HG03439 (cell line): ENCODE results near the gene GRK5.

ENCODE experiments used
- ATAC-seq: cut with Tn5 transposase; IDR thresholded peaks from one replicate; pipeline ENCODE4 v1.9.1; 2021; ENCODE audit warnings: mild to moderate bottlenecking, moderate library complexity; ENCODE audit not compliant: unreplicated experiment

GRK5 gene

DNA sequence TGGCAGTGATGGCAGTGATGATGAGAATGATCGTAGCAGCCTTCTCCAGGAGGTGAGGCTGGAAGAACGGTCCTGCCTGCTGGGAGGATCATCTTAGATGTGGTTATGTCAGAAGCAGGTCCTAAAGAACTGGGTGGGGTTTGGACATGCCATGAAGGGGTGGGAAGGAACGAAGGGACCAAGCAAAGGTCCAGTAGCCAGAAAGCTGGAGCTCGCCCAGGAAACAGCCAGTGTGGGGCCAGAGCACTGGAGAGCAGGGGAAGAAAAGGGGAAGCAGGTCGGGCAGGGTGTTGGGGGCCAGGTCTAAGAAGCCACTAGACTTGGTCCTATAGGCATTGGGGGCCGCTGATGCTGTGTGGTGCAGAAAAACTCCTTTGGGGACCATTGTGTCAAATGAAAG lies 207.8 kb downstream of the GRK5 start:
- ATAC-seq, result no peak

DNA sequence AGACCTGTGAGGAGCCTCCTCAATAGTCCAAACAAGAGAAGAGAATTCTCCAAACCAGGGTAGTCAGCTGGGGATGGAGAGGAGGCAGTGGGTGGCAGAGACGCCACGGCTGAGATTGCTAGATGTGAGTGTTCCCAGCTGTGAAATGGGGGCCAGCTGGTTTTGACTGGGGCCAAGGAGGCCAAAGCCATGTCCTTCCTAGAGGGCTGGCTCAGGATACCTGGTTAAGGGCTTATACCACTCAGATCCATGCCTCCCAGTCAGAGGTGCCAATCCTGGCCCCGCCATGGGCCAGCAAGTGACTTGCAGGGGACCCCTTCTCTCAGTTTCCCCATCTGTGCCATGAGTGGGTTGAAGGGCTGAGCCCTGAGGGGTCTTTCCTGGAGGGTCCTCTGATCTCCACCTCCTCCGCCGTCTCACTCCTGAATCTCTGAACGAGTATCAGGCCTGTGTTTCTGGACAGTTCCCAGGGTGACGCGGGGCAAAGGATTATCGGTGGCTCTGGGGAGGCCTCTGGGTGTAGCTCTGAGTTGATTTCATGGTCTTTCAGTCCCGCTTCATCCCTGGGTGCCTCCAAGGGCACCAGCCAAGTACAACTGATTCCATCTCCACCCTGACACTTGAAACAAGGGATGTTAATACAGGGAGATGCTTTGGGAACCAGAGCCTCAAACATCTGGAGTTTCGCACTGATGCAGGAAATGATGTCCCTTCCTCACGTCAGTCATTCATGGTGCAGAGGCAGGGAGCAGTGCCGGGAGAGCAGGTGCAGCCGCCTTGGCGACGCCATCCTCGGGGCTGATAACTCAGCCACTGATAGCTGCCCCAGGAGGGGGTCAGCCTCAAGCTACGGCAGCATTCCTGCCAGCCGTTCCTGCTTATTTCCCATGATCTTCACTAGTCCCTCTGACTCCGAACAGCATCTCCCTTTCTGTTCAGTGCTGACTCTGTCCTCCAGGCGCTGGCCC lies 208.4 kb downstream of the GRK5 start:
- ATAC-seq, result no peak

DNA sequence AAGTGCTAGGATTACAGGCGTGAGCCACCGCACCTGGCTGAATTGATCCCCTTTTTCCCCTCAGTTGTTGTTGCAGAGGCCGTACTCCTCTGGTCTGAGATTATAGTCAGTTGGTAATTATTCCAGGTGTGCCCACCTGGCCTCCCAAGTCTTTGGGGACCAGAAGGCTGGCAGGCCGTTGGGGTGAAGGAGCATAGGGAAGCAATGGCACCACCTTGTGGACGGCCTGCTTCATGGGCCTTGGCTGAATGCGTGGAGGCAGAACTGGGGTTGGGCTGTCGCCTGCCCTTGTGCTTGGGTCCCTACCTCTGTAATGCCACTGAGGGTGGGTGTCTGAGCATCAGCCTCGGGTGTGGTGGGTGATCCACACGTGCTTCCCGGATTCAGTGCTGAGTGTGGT lies 209.5 kb downstream of the GRK5 start:
- ATAC-seq, result no peak

DNA sequence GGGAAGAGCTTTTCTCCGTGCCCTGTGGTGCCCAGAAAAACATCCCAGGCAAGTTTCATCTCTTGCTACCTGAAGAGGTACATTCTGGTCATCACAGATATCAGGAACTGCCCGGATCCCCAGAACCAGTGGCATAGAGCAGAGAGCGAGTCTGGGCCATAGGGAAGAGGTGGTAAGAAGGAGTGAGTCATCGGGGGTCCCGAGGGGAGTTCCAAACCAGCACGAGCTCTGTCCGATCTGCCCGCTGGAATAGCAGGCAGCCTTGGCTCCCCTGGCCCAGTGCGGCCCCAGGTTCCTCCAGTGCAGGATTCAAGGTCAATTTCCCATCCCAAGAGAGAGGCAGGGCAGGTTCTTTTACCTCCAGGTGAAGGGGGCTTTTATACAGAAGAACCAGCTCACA lies 210.5 kb downstream of the GRK5 start:
- no peak for ATAC-seq

DNA sequence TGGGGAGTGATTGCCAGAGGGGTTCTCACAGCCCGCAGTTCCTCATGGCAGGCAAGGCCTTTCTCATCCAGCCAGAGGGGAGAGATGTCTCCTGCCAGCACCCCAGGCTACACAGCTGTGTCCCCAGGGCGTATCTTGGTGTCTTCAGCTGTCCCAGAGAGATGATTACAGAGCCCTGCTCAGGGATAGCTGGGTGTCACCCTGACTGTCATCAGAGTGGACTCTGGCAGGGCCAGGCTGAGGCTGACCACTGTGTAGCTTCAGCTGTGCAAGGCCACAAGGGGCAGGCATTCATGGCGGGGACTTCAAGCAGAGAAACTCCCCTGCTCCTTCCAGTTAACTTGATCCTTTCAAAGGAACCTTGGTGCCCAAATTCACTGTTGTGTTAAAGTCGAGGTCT lies 211.0 kb downstream of the GRK5 start:
- ATAC-seq, result no peak

DNA sequence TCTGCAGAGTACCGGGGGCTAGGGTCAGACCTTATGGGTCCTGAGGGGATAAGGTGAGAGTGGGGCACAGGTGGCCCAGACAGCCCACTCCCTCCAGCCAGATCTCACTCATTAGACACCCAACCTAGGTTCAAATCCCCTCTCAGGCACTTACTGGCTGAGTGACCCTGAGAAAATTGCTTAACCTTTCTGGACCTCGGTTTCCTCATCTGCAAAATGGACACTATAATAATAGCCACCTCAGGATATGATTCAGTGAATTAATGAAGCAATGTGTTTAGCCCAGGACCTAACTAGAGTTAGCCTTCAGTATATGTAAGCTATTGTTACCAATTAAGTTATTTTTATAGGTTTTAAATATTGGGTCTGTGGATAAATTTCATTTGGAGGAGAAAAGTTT lies 212.6 kb downstream of the GRK5 start:
- no peak for ATAC-seq

DNA sequence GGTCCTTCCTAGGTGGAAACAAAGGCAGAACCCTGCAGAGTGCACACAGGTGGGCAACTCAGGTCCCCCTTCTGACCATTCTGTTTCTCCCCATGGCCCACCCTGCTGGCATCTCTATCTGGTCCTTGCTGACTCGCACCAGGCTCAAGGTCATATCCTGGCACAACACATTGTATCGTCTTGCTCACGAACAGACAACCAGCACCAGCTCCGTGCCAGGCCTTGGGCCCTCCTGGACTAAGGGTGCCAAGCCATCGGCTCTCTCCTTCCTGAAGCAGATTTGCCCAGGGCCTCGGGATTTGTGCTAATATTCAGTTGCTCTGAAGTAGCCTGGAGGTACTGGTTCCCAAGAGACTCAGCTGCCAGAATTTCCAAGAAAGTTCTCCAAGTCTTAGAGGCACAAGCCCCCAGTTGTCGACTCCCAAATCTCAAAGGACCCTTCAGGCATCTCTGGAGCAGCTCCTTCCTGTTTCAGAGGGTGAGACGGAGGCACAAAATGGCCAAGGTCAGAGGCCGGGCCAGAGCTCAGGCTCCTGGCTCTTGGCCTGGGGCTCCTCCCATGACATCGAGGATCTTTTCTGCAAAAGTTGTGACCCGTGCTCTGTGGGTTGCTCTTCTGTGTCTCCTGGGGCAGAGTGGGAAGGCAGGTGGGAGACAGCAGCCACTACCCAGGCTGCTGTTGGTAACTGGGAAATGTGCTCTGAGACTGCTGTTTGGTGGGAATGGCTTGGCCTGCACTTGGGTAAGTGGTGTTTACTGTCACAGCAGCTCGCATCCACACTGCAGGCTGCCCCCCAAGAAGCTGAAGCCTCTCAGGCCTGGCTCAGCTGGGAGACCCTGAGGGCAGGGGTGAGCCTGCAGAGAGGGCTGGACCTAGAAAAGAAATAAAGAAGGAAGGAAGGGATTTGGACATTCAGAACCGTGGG lies 213.8 kb downstream of the GRK5 start:
- no peak for ATAC-seq

DNA sequence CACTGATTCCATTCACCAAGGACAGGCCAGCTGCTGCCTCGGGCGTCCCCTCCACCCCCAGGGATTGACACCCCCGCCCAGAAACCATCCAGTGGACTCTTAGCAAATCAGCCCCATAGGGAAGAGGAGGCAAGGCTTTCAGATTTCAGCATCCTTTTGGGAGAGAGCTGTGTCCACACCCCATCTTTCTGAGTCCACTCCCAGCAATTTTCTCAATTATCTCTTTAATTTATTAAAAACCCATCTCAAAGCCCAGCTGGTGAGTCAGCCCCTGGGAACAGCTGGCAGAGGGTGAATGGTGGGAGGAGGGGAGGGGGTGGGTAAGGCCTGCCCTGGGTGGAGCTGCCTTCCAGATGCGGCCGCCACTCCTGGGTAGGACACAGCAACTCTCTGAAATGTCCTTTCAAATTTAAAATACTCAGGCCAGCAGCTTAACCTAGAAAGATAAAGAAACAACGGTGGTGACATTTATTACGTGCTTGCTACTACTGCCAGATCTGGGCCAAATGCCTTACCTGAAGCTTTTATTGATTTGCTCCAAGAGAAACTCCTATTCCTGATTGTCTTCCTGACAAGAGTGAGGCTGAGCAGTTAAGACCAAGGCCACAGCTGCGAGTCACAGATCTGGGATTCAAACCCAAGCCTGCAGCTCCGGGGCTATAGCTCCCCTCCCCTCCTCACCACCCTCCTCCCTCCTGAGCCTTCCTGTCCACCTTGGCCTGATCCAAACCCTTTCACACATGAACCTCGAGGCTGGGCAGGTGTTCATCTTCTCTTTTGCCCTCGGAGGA lies 214.7 kb downstream of the GRK5 start:
- no peak for ATAC-seq

DNA sequence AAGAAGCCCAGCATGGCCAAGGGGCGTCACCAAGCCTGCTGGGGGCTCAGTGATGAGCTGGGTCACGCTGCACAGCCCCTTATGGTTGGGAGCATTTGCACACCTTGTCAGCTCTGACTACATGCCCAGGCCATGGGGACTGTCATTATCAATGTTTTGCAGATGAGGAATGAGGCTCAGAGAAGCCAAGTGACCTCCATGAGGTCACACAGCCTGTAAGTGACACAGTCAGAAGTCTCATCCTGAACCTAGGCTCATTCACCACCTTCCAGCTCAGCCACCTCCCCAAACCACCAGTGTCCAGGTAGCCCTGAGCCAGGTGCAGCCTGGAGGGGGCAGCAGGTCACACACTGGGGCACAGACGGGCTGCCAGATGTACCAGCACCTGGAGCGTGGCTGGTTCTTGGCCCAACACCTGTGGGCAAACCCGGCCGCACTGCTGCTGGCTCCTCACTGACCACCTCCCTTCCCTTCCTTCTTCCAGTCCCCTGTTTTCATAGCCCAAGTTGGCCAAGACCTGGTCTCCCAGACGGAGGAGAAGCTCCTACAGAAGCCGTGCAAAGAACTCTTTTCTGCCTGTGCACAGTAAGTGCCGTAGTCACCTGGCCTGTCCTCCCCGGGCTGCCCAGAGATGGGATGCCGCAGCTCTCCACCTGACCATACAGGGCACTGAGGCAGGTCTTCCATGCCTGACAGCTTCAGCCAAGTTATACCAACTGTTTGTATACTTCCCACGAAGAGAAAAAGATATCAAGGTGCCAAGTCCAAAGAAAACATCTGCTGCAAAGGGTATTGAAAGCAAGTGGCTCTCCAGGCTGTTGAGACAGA lies 215.5 kb downstream of the GRK5 start:
- no peak for ATAC-seq

DNA sequence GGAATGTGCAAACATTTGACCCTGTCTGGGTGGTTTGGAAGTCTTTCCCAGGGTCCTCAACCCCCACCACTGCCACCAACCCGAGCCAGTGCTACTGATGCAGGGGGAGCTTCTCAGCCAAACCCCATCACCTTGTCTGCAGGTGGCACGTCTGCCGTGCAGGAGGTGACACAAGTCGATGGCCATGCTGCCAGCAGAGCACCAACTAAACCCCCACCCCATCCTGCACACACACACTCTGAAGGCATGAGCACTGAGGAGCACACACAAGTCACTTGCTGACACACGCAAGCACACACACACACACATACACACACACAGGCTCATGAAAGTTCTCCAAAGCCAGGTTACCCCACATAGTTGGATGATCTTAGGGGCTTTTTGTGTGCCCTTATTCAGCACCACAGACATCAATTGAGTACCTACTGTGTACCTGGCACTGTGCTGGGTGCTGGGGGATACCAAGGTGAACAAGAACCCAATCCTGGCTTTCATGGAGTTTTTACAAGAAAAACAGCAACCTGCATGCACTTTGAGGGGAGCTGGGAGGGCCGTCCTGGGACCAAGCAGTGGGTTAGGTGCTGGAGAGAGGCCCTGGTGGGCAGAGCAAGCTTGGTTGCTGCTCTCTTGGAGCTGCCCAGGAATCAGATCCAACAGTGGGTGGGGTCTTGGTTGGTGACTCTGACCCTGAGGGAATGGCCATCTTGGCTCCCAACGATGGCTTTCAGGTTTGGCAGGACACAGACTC lies 216.3 kb downstream of the GRK5 start:
- ATAC-seq, result no peak

DNA sequence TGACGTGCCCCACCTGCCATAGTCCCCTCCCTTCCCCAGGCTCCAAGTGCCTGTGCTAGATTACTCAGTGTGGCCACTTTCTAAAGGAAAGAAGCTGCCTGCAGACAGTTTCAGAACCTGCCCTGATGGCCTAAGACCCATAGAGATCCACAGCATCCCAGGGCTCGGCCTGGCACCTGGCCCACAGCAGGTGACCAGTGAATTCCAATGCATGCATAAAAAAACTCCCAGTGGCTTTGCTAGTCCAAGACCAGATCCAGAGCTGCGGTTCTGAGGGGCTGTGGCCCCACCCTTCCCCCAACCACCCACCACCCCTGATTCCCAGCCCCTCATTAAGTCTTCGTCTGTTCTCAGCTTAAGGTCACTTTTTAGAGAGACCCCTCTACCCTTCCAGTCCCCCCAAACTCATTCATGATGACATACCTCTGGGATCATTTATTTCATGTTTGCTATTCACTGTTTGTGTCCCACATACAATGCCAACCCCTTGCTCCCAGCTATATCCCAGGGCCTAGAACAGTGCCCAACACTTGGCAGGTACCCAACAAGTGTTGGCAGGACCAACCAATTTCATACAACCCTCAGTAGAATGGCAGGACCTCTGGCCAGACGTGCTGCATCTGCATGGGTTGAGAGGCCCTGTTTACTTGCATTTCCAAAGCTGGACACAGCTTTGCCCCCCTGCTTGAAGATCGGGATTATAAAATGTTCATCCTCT lies 217.0 kb downstream of the GRK5 start:
- ATAC-seq, result no peak

DNA sequence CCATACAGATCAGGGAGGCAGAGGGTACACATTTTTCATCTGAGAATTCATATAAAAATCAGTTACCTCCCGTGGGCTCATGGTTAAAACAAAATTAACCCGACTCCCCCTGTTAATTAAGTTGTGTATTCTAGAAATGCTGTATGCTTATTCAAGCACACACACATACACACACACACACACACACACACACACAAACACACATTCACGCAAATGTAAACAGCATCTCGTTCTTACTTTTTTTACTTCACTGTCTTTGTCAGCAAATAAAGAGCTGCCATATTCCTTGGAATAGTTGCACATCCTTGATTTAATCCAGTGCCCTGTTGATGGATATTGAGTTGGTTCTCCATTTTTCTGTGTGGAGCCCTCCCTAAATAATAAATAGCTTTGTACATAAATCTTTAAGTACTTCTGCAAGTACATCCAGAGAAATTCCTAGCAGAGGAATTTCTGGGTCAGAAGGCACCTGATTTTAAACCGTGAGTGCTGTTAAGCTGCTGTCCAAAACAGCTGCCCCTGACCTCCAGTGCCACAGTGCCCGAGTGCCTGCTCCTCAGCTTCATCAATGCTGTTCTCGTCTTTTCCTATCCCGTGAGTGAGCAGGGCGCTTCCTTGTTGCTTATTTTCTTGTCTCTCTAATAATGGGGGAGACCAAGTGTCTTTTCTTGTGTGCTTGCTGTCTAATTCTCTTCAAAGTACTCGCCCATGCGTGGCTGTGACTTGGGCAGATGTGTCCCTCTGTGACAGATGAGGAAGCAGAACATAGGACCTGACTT lies 217.9 kb downstream of the GRK5 start:
- no peak for ATAC-seq

DNA sequence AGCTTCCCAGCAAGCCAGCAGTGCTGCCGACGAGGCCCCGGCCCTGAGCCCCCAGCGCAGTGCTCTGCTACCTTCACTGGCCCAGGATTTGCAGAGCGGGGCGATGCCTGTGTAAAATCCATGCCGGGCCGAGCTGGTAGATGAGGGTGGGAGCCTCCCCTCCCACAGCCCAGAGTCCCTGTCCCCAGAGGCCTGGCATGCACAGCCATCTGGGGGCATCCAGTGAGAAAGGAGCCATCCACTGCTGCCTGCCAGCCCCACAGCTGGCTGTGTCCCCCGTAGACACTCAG lies 218.5 kb downstream of the GRK5 start:
- ATAC-seq, result no peak

DNA sequence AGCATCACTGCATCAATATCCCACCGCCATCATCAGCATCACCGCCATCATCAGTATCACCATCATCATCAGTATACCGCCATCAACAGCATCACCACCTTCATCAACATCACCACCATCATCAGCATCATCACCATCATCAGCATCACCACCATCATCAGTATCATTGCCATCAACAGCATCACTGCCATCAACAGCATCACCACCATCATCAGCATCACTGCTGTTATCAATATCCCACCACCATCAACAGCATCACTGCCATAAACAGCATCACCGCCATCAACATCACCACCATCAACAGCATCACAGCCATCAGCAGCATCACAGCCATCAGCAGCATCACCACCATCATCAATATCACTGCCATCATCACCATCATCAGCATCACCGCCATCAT lies 219.3 kb downstream of the GRK5 start:
- no peak for ATAC-seq

DNA sequence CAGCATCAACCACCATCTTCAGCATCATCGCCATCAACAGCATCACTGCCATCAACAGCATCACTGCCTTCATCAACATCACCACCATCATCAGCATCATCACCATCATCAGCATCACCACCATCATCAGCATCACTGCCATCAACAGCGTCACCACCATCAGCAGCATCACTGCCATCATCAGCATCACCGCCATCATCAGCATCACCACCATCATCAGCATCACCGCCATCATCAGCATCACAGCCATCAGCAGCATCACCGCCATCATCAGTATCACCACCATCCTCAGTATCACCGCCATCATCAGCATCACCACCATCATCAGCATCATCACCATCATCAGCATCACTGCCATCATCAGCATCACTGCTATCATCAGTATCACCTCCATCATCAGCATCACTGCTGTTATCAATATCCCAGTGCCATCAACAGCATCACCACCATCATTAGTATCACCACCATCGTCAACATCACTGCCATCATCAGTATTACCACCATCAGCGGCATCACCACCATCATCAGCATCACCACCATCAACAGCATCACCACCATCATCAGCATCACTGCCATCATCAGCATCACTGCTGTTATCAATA lies 220.0 kb downstream of the GRK5 start:
- no peak for ATAC-seq

DNA sequence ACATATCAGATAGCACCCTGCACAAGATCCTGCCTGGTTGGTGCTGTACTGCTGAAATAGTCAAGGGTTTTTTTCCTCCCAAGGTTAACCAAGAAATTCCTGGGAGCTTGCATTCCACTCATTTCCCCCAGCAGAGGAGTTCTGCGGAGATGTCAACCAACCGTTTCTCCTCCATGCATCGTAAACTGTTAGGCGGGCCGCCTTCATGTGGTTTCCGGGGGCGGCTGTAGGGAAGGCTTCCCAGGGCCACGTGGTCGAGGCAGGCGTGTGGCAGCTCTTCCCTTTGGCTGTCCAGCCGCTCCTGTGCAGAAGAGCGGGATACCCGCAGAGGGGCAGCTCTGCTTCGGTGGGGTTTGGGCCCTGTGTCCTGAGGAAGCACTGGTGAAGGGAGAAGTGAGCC lies 221.4 kb downstream of the GRK5 start:
- no peak for ATAC-seq

DNA sequence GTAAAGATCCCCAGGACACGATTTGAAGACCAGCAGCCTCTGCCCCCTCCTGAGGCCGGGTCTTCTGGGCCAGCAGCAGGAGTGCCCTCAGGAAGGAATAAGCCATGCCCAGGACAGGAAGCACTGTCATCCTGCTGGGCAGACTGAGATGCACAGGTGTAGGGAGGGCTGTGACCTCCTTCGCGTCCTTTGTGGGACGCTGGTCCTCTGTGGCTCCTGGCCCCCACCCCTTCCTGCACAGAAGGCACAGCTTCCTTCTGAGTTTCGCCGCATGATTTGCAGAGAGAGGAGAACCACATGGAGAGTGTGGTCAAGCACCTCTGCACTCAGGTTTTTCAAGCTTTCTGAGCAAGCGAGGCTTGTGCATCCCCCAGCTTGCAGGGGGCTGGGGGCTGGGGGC lies 222.4 kb downstream of the GRK5 start:
- ATAC-seq, result no peak
